Smooth muscle cell (in vitro differentiated cells): ENCODE data around the gene FN3K. TPM values are rescaled to one million over a fixed set of nuclear protein-coding genes. Genes with fewer than 3 reads are reported as not detected.

Experiments used
- DNase-seq: peaks from one replicate; lab custom pipeline; 2025; ENCODE audit not compliant: unreplicated experiment; lab: John Stamatoyannopoulos, UW
- H2AFZ ChIP-seq: fragments of 200-600 bp; sonication (generic); 2 replicates; pipeline ENCODE4 v1.6.0; 2016; ENCODE audit warnings: antibody characterized with exemption, low read depth, mild to moderate bottlenecking
- H3F3A ChIP-seq: fragments of 200-600 bp; sonication (generic); 2 replicates; pipeline ENCODE4 v1.6.0; 2017; ENCODE audit warnings: antibody characterized with exemption, low read depth
- H3K27ac ChIP-seq: fragments of 200-600 bp; sonication (generic); 2 replicates; pipeline ENCODE4 v1.5.1; 2016; ENCODE audit warnings: low read depth, mild to moderate bottlenecking
- H3K27me3 ChIP-seq: fragments of 200-600 bp; sonication (generic); 2 replicates; pipeline ENCODE4 v1.6.1; 2016; ENCODE audit warnings: low read depth, mild to moderate bottlenecking
- H3K36me3 ChIP-seq: fragments of 200-600 bp; sonication (generic); 2 replicates; pipeline ENCODE4 v1.5.1; 2016; ENCODE audit warnings: low read depth
- H3K4me1 ChIP-seq: fragments of 200-600 bp; sonication (generic); 2 replicates; pipeline ENCODE4 v1.5.1; 2016; ENCODE audit warnings: low read depth
- H3K4me2 ChIP-seq: fragments of 200-600 bp; sonication (generic); 2 replicates; pipeline ENCODE4 v1.6.0; 2016; ENCODE audit warnings: mild to moderate bottlenecking
- H3K4me3 ChIP-seq: fragments of 200-600 bp; sonication (generic); 2 replicates; pipeline ENCODE4 v1.5.1; 2016; ENCODE audit warnings: mild to moderate bottlenecking
- H3K79me2 ChIP-seq: fragments of 200-600 bp; sonication (generic); 2 replicates; pipeline ENCODE4 v1.6.0; 2016; ENCODE audit warnings: low read depth, mild to moderate bottlenecking
- H3K9ac ChIP-seq: fragments of 200-600 bp; sonication (generic); 2 replicates; pipeline ENCODE4 v1.6.0; 2016; ENCODE audit warnings: low read depth
- H3K9me3 ChIP-seq: fragments of 200-600 bp; sonication (generic); replicated peaks from 2 replicates; pipeline ENCODE4 v1.5.1; 2016; ENCODE audit warnings: low read depth
- H4K20me1 ChIP-seq: fragments of 200-600 bp; sonication (generic); 2 replicates; pipeline ENCODE4 v1.6.0; 2016; ENCODE audit warnings: low read depth
- CTCF ChIP-seq: fragments of 200-600 bp; sonication (generic); IDR thresholded peaks from 2 replicates; pipeline ENCODE4 v1.5.1; 2017; ENCODE audit warnings: borderline replicate concordance, mild to moderate bottlenecking, antibody characterized with exemption; ENCODE audit not compliant: insufficient read depth, poor library complexity, severe bottlenecking
- WGBS: methylation state at CpG from one replicate; pipeline ENCODE4 v1.1.7; 2016; ENCODE audit warnings: low lambda C conversion rate; 5-methylcytosine and 5-hydroxymethylcytosine counted together
- polyA plus RNA-seq: library from polyadenylated mRNA; unstranded; fragments of >200 nt; fragmentation: Nextera tagmentation; extraction: Ambion mirVana; gene quantifications from 2 replicates; pipeline ENCODE4 v1.2.1, GENCODE V29; 2016
- total RNA-seq: library from RNA; depleted of rRNA; stranded (reverse); fragments of >200 nt; gene quantifications from 2 replicates; pipeline ENCODE4 v1.2.3, GENCODE V29; 2014

The FN3K gene
- total and polyA plus RNA-seq, 2 experiments from 2014 or later = 0.94 to 1.2 TPM

DNA sequence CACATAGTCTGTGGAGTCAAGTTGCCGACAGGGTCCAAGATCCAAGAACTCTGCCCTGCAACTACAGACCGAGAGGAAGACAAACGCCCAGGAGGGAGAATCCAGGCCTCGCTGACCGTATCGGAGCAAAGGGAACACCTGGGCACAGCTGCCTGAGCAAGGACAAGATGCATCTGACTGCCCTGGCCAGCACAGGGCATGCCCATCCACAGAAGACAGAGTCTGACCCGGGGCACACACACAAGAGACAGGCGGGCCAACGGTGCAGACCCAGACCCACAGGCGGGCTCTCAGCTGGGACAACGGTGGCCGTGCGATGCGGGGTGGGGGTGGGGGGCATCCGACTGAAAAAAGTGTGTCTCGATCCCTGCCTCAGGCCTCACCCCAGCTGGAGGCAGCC lies 43.1 kb upstream of the FN3K start:
- peaks cover 8% of the 10 kb centered on the region for H3K79me2 ChIP-seq
- no peak overlapping the region for H3K4me3 ChIP-seq
- H3K27me3 ChIP-seq = no peaks in the 10 kb centered on the region
- TF ChIP-seq CTCF = no peak
- H3K4me1 ChIP-seq = peaks cover 1% of the 10 kb centered on the region
- H3K9ac ChIP-seq = no peak overlapping the region
- no peaks in the 10 kb centered on the region for H3K9me3 ChIP-seq
- no peak overlapping the region for H3K27ac ChIP-seq
- no peak overlapping the region for H3K4me2 ChIP-seq
- 82% methylated on average over 16 of the region's 16 CpGs for WGBS
- peaks cover 4% of the 10 kb centered on the region for H4K20me1 ChIP-seq
- H3K36me3 ChIP-seq = no peaks in the 10 kb centered on the region
- H2AFZ ChIP-seq = no peak overlapping the region
- no peaks in the 10 kb centered on the region for H3F3A ChIP-seq
- DNase-seq = no peak

DNA sequence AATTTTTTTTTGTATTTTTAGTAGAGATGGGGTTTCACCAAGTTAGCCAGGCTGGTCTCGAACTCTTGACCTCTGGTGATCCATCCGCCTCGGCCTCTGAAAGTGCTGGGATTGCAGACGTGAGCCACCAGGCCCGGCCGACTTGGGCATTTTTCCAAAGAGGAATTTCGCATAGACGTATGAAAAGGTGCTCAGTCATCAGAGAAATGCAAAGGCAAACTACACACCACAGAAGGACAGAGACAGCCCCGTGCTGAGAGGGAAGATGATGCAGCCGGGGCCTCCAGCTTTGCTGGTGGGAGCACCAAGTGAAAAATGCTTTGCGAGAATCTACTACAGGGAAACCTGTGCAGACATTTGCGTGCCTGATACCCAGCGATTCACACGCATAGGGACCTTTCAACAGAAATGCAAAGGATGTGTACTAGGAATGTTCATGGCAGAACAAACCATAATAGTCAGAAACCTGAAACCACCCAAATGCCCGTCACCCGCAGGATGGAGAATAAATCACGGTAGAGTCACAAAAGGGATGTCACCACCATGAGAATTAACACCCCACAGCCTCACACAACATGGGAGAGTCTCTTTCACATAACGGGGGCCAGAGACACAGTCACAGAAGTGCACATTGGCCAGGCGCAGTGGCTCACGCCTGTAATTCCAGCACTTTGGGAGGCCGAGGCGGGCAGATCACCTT lies 42.1 kb upstream of the FN3K start:
- 96% methylated on average over 22 of the region's 22 CpGs for WGBS
- Histone ChIP-seq H3K27ac (no peak overlapping the region), H3K36me3 (no peaks in the 10 kb centered on the region), H3K79me2 (peaks cover 13% of the 10 kb centered on the region), H3K9me3 (no peaks in the 10 kb centered on the region), H3K4me1 (peaks cover 7% of the 10 kb centered on the region), H3K4me2 (no peak overlapping the region), H3F3A (no peaks in the 10 kb centered on the region), H3K27me3 (no peaks in the 10 kb centered on the region), H3K9ac (no peak overlapping the region), H3K4me3 (no peak overlapping the region), H2AFZ (no peak overlapping the region), H4K20me1 (peaks cover 4% of the 10 kb centered on the region)
- DNase-seq = no peak
- no peak for TF ChIP-seq CTCF

- peaks cover 4% of the 10 kb centered on the region for H4K20me1 ChIP-seq
- no peak for TF ChIP-seq CTCF
- peaks cover 7% of the 10 kb centered on the region for H3K4me1 ChIP-seq
- H3K4me2 ChIP-seq = no peak overlapping the region
- no peaks in the 10 kb centered on the region for H3K9me3 ChIP-seq
- H3K27ac ChIP-seq = no peak overlapping the region
- no peaks in the 10 kb centered on the region for H3F3A ChIP-seq
- H3K4me3 ChIP-seq = no peak overlapping the region
- no peak overlapping the region for H2AFZ ChIP-seq
- H3K36me3 ChIP-seq = no peaks in the 10 kb centered on the region
- H3K9ac ChIP-seq = no peak overlapping the region
- WGBS = 70% methylated on average over 2 of the region's 2 CpGs
- peaks cover 13% of the 10 kb centered on the region for H3K79me2 ChIP-seq
- H3K27me3 ChIP-seq = no peaks in the 10 kb centered on the region
- no peak for DNase-seq
These were observed 40.8 kb upstream of the FN3K start for GRCh38 chr17:82694647-82695046.

DNA sequence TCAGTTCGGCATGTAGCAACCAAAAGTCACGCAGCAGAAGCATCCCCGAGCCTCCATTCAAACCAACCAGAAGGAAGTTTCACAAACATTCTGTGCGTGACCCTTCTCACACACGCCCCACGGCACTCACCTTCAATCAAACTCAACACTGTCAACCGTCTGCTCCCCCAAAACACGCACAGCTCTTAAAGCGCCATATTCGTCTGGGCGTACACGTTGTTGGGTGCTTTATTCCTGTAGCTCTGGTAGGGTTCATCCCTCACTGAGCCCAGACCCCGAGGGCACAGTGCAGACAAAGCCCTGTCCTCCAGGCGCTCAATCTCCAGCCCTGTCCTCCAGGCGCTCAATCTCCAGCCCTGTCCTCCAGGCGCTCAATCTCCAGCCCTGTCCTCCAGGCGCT lies 39.2 kb upstream of the FN3K start:
- Histone ChIP-seq H3K4me3 (no peak overlapping the region), H4K20me1 (peaks cover 4% of the 10 kb centered on the region), H2AFZ (no peak overlapping the region), H3K27me3 (no peaks in the 10 kb centered on the region), H3K27ac (no peak overlapping the region), H3K4me1 (peaks cover 7% of the 10 kb centered on the region), H3K9me3 (no peaks in the 10 kb centered on the region), H3K79me2 (peaks cover 13% of the 10 kb centered on the region), H3K36me3 (no peaks in the 10 kb centered on the region), H3K9ac (no peak overlapping the region), H3K4me2 (no peak overlapping the region), H3F3A (no peaks in the 10 kb centered on the region)
- WGBS = 95% methylated on average over 15 of the region's 17 CpGs
- no peak for TF ChIP-seq CTCF
- no peak for DNase-seq
